ENCODE measurements around the gene HRK. TPM values are rescaled to one million over a fixed set of nuclear protein-coding genes. Genes with fewer than 3 reads are reported as not detected.

The HRK gene
- total and polyA plus RNA-seq, 2 of the 4 experiments (the other 2 are of a cell fraction) = not detected

- no peak overlapping the region for H4K5ac ChIP-seq (ENCODE audit: low read depth, low read length)
- no peaks in the 10 kb centered on the region for H3K4me1 ChIP-seq (ENCODE audit: control insufficient read depth, insufficient read depth, low read length)
- dilution Hi-C loops (cut with HindIII; ENCODE audit: low sequenced_read_pairs, unreplicated experiment) (no loop called here), in situ Hi-C loops (cut with MboI; ENCODE audit: low sequenced_read_pairs) (no loop called here), intact Hi-C loops (cut with micrococcal nuclease) (no loop called here)
- TF ChIP-seq USF2 (IDR thresholded peaks at IDR 0.05; ENCODE audit: low read depth, low read length) = no peak
- H3K14ac ChIP-seq (replicated peaks; ENCODE audit: low read depth, low read length) = no peak overlapping the region
- H3K4ac ChIP-seq (ENCODE audit: low read depth, low read length) = no peak overlapping the region
- no peak overlapping the region for H2BK120ac ChIP-seq (ENCODE audit: low read depth, low read length)
- H3K23ac ChIP-seq (ENCODE audit: low read depth, low read length) = no peak overlapping the region
- H3K4me3 ChIP-seq (ENCODE audit: insufficient read depth, low read depth, low read length) = no peak overlapping the region
- POLR2A ChIA-PET (ENCODE audit: unreplicated experiment) = no interaction called here
- no peak overlapping the region for H3K9ac ChIP-seq (ENCODE audit: low read depth, low read length)
- no peak overlapping the region for H3K56ac ChIP-seq (ENCODE audit: extremely low read depth, insufficient read depth, low read length)
- no TSS peak for BruUV-seq (replicated peaks)
- H2BK15ac ChIP-seq (ENCODE audit: low read depth, low read length) = no peak overlapping the region
- no peak overlapping the region for H3K4me2 ChIP-seq (ENCODE audit: low read depth, low read length)
- no peak overlapping the region for H4K8ac ChIP-seq (ENCODE audit: low read depth in 2 of 2, low read length in 2 of 2)
- ATAC-seq (ENCODE audit: low read depth) (no peak), DNase-seq (no peak)
- H2AK5ac ChIP-seq (ENCODE audit: low read depth, low read length) = no peak overlapping the region
- H3K18ac ChIP-seq (ENCODE audit: low read depth, low read length) = no peak overlapping the region
- CTCF ChIA-PET = interaction anchor here (1.6 kb wide), 1 partner anchor 20 kb away, joined by 5 read pairs; no protein-coding TSS in a partner anchor
- H2BK5ac ChIP-seq (ENCODE audit: low read depth, low read length, poor library complexity, severe bottlenecking) = no peak overlapping the region
- H3K9me3 ChIP-seq (ENCODE audit: control insufficient read depth, insufficient read depth, low read length) = no peaks in the 10 kb centered on the region
- no peak overlapping the region for H2AFZ ChIP-seq (replicated peaks; ENCODE audit: low read length, poor library complexity)
- no peaks in the 10 kb centered on the region for H3K27me3 ChIP-seq (ENCODE audit: control insufficient read depth, insufficient read depth, low read length)
- WGBS, 2 experiments (ENCODE audit: extremely low coverage in 2 of 2, insufficient read length in 1 of 2) = no CpG with 5 or more reads among the region's 6 CpGs
- no peak overlapping the region for H4K91ac ChIP-seq (ENCODE audit: insufficient read depth, low read depth, low read length)
- H3K27ac ChIP-seq (ENCODE audit: insufficient read depth, low read length) = no peak overlapping the region
- H2AK9ac ChIP-seq (replicated peaks; ENCODE audit: low read depth, low read length, poor library complexity) = no peak overlapping the region
- no peaks in the 10 kb centered on the region for H3K79me1 ChIP-seq (ENCODE audit: low read depth in 1 of 2, low read length in 2 of 2)
- H4K20me1 ChIP-seq (ENCODE audit: insufficient read depth, low read length) = no peaks in the 10 kb centered on the region
- H2BK20ac ChIP-seq (ENCODE audit: low read depth, low read length) = no peak overlapping the region
- no peaks in the 10 kb centered on the region for H3K9me1 ChIP-seq (ENCODE audit: insufficient read depth, low read length)
- no peaks in the 10 kb centered on the region for H3K36me3 ChIP-seq (ENCODE audit: control insufficient read depth, insufficient read depth, low read length)
Measured at GRCh38 chr12:116843085-116843484, 38.2 kb downstream of the HRK start.

Data from IMR-90 (cell line).